ENCODE results near the gene BAD.
A peak's percentile ranks its signal among the peaks of the same experiment; 100 is the strongest.
"Not testable (repeated sequence)": the region's sequence is repeated elsewhere in the genome, so short reads cannot be mapped to it uniquely, and the experiment has no call there.

BAD gene

DNA sequence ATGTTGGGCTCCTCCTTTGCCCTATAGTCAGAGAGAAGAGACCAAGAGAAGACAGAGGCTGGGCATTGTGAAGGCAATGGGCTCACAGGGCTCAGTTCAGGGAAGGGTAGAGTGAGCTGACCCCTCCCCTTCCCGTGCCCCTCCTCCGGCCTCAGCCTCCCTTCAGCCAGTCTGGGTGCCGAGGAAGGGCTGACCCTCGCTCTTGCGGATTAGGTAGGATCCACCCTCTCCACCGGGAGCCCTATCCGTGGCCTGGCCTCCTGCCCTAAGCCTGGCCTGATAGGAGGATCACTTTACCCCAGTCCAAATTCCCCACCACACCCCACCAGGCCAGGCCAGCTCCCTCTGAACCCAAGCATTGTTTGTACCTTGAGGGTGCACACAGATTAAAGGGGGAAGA is 35.9 kb downstream of the BAD start:
- no peak overlapping the region for H3K4me3 ChIP-seq (ENCODE audit: low read depth, low read length)
- TF ChIP-seq, protein P1, sequence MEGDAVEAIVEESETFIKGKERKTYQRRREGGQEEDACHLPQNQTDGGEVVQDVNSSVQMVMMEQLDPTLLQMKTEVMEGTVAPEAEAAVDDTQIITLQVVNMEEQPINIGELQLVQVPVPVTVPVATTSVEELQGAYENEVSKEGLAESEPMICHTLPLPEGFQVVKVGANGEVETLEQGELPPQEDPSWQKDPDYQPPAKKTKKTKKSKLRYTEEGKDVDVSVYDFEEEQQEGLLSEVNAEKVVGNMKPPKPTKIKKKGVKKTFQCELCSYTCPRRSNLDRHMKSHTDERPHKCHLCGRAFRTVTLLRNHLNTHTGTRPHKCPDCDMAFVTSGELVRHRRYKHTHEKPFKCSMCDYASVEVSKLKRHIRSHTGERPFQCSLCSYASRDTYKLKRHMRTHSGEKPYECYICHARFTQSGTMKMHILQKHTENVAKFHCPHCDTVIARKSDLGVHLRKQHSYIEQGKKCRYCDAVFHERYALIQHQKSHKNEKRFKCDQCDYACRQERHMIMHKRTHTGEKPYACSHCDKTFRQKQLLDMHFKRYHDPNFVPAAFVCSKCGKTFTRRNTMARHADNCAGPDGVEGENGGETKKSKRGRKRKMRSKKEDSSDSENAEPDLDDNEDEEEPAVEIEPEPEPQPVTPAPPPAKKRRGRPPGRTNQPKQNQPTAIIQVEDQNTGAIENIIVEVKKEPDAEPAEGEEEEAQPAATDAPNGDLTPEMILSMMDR (IDR thresholded peaks at IDR 0.05; ENCODE audit: control insufficient read depth, extremely low read depth, insufficient read depth) = no peak
- no peak for DNase-seq (ENCODE audit: low read depth)

DNA sequence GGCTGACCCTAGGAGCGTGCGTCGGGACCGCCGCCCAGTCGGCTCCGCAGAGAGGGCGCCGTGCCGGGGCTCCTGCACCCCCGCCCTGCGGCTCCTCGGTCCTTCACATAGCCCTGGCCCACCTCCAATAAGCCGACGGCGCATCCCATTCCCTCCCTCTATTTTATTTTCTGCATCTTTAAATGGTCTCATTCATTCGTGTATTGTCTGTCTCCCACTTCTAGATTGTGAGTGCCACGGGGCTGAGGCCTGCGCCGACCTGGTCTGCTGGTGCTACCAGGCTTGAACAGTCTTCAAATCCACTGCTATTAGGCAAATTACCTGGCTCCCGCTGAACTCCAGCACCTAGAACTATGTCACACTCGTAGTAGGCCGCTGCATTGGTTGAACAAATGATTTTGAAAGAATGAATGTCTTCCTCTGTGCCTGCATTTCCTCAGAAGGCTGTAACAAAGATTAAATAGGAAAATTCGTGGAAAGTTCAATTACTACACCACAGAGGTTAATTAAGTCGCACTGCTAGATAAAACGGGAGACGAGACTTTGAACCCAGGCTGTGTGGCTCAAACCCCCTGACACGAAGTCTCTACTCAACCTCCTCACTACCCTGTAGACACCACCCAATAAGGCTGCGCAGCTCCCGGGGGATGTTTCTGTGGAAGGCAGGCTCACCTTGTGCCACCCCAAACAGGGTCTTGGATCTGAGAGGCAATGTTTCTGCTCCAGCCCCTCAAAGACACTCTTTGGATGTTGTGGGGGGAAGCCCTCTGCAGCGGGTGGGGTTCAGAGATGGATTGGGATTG is 36.5 kb downstream of the BAD start:
- H3K4me3 ChIP-seq (ENCODE audit: low read depth, low read length) = peak overlapping the region; percentile 64
- DNase-seq (ENCODE audit: low read depth) = no peak
- TF ChIP-seq, protein P1 (IDR thresholded peaks at IDR 0.05; ENCODE audit: control insufficient read depth, extremely low read depth, insufficient read depth) = no peak

DNA sequence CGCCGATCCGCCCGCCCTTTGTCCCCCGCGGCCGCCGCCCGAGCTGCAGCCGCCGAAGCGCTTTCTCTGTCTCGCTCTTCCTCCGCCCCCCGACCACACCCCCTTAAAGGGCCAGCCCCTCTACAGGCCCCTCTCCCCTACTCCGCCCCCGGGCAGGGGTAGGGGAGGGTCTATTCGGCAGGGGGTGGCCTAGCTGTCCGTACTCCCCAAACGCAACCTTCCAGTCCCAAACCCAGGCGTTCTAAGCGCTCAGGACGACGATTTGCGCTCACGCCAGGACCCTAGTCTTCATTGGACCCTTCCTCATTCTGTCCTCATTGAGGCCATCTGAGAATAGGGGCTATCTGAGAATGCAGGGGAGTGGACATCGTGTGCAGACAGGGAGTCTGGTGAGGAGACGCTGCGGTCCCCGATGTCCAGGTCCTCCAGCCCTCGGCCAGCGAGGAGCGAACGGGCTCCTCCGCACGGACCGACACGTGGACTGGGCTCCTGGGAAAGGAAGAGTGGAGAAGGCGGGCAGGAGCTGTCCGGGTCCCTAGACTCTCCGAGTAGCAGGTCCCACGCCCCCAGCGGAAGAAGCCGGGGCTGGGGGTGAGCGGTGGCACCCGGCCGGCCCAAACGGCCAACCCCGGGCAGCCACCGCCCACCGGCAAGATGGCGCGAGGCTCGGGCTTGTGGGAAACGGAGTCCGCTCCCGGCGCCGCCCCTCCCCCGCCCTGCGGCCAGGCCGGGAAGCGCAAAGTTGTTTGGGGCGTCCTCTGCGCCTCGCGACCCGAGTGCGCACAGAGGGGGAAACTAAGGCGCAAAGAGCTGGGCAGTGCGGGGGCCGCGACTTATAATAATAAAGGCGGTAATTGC is 37.4 kb downstream of the BAD start, which contains the start of gene PPP1R14B:
Gene PPP1R14B (minus strand): TSS at position 73 of the 858 bp plus-strand sequence. CDS start 270 bp downstream, outside the sequence.
- no peak for DNase-seq (ENCODE audit: low read depth)
- TF ChIP-seq, protein P1 (IDR thresholded peaks at IDR 0.05; ENCODE audit: control insufficient read depth, extremely low read depth, insufficient read depth) = 0 out of 2 replicates have a peak, but pooled peaks have one; percentile 4

DNA sequence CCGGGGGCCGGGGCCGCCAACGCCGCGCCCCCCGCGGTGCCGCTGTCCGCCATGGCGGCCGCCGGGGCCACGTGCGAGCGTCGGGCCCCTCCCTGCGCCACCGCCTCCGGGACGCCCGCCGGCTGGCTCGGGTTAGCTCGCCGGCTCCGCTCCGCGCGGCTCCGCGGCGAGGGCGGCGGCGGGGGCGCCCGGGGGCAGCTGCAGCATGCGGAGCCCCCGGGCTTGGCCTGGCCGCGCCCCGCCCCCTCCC is 37.9 kb downstream of the BAD start:
- not testable (repeated sequence) for DNase-seq (ENCODE audit: low read depth)
- peak overlapping the region; percentile 96 for H3K4me3 ChIP-seq (ENCODE audit: low read depth, low read length)

More for the DNA sequence above, 37.4 kb downstream of the BAD start, which contains the start of gene PPP1R14B:
- H3K4me3 ChIP-seq (ENCODE audit: low read depth, low read length) = peak within 1 kb of the TSS; percentile 96

DNA sequence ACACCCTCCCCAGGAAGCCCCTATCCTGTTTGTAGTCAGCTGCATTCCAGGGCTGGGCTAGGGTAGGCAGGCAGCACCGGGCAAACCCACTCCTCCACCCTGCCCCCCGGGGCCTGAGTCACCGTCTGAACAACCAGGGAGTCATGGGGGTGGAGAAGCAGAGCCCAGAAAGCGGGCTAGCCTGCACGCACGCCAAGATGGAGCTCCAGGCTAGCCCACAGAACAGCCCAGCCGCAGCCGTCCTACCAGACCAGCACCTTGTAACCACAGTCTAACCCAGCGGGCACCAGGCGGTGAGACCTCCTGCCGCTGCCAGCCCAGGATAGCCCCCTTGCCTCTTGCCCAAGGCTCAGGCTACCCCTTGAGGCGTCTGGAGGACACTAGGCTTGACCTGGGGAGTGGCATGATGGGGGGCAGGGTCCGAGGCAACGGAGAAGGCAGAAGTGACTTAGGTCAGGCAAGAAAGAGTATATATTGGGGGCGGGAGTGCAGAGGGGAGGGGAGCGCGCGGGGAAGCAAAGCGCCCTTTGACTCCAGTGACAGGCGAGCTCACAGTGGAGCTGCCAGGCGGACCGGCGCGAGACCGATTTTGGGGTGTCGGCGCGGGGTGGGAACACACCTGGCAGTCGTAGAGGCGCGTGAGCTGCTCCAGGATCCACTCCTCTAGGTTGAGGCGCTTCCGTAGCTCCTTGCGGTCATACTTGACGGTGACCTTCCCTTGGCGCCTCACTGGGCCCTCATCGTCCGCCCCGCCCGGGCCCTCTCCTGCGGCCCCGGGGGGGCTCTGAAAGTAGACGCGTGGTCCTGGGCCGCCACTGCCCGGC is 38.5 kb downstream of the BAD start:
- no peak for DNase-seq (ENCODE audit: low read depth)
- peak overlapping the region; percentile 96 for H3K4me3 ChIP-seq (ENCODE audit: low read depth, low read length)
- TF ChIP-seq, protein P1 (IDR thresholded peaks at IDR 0.05; ENCODE audit: control insufficient read depth, extremely low read depth, insufficient read depth) = no peak

DNA sequence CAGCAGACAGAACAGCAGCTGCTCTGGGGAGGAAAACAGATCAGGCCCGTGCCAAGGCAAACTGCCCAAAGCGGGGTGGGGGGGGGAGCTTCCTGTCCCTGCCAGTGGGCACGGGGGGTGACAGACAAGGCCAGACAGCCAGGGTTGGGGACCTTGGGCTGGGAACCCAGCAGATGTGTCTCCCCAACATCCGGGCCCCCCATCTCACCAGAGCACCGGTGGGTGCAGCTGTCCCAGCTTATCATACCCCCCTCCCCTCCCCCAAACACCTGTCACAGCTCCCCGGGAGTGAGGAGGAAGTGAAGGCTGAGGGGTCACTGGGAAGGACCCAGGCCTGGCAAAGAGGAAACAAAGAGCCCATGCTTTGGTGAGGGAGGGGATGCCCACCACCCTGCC is 39.1 kb downstream of the BAD start:
- DNase-seq (ENCODE audit: low read depth) = no peak
- TF ChIP-seq, protein P1 (IDR thresholded peaks at IDR 0.05; ENCODE audit: control insufficient read depth, extremely low read depth, insufficient read depth) = no peak
- H3K4me3 ChIP-seq (ENCODE audit: low read depth, low read length) = peak overlapping the region; percentile 96

DNA sequence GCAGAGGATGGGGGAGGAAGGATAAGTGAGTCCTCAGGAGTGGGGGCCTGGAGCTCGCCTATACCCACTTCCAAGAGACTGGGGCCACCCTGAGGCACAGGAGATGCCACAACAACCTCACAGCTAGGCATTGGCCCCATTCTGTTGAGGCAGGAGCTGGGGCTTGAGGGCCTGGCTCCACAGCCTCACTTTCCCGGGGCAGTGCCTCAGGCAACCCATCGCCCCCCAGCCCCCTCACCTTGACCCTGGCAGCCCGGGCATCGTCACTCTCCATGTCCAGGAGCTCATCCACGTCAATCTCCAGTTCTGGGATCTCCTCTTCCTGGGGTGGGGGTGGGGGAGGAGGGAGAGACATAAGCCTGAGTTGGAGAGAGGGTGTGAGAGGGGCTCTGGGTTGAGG is 39.5 kb downstream of the BAD start:
- peak overlapping the region; percentile 96 for H3K4me3 ChIP-seq (ENCODE audit: low read depth, low read length)
- DNase-seq (ENCODE audit: low read depth) = no peak
- TF ChIP-seq, protein P1 (IDR thresholded peaks at IDR 0.05; ENCODE audit: control insufficient read depth, extremely low read depth, insufficient read depth) = no peak
